ENCODE results near the gene PARP11.

Gene PARP11

GRCh38 chr12:3759878-3760277 lies 113.3 kb downstream of the PARP11 start:
- DNase-seq: no peak
